H1 (cell line): ENCODE results near the gene KXD1.

ENCODE experiments used
- BRCA1 ChIP-seq: IDR thresholded peaks from 2 replicates; pipeline ENCODE4 v1.6.1; 2012; ENCODE audit warnings: low read depth, low read length, improper control_type of control experiment
- RAD21 ChIP-seq, 2 experiments: IDR thresholded peaks in 1 of 2; conservative IDR thresholded peaks in 1 of 2; 2 replicates each; pipeline ENCODE4 v1.6.1; 2011; ENCODE audit warnings: low read depth in 2 of 2, low read length in 2 of 2, improper control_type of control experiment in 1 of 2, inconsistent platforms in 1 of 2, mild to moderate bottlenecking in 1 of 2, moderate library complexity in 1 of 2

DNA sequence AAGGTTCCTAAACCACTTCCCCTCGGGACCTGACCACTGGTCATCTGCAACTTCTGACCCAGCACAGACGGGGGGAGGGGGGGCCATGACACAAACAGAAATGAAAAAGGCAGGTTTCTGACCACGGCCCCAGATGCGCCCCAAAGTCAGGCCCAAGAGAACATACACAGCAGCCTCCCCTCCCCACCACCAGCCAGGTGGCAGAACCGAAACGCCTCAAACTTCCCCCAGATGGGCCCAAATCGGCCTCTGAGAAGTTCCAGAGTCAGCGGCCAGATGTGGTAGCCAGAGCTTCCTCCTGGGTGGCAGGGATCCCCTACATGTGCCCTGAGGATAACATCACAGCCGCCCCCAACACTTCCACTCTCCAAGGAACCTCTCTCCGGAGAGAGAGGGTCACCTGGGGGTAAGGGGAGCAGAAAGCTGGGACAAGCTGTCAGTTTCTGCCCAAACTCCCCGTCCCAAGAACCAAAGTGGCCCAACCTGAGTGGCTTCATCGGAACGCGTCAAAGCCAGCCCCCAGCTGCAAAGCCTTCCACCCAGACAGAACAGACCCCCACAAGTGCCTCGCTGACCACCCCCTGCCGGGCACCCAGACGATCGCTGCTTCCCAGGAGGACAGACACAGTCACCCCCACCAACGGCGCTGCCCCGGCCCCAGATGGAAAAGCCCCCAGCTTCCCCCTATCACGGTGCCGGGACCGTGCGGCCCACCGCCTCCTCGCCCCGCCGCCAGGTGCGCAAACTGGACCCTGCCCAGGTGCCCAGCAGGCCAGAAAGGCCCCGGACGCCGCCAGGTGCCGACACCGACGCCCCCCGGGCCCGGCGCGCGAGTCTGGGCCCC, 36.6 kb upstream of the KXD1 start:
- TF ChIP-seq BRCA1 (no peak), RAD21 (IDR thresholded peaks at IDR 0.05 in 1 of 2, conservative IDR thresholded peaks at IDR 0.05 in 1 of 2; ENCODE audit: low read depth in 2 of 2, low read length in 2 of 2) (no peak)
